Colonic mucosa (tissue), 4 donors: ENCODE measurements around the gene EXOC4. TPM values are rescaled to one million over a fixed set of nuclear protein-coding genes. Genes with fewer than 3 reads are reported as not detected.

Experiments used
- DNase-seq: peaks from one replicate; pipeline ENCODE4 v3.0.0-alpha.2; 2020
- H3K27ac ChIP-seq: fragments of 200-600 bp; one replicate; pipeline ENCODE4 v1.8.0; 2021
- H3K27me3 ChIP-seq: fragments of 200-600 bp; one replicate; pipeline ENCODE4 v1.8.0; 2021
- H3K36me3 ChIP-seq: fragments of 200-600 bp; one replicate; pipeline ENCODE4 v1.8.0; 2021
- H3K4me1 ChIP-seq: fragments of 200-600 bp; one replicate; pipeline ENCODE4 v1.8.0; 2021; ENCODE audit warnings: mild to moderate bottlenecking
- H3K4me3 ChIP-seq: fragments of 200-600 bp; one replicate; pipeline ENCODE4 v1.8.0; 2021
- H3K9ac ChIP-seq, 2 donors: one replicate each; pipeline ENCODE4 v1.7.0; 2013; ENCODE audit warnings: control low read depth in 2 of 2, low read depth in 2 of 2, low read length in 2 of 2
- H3K9me3 ChIP-seq: fragments of 200-600 bp; one replicate; pipeline ENCODE4 v1.8.0; 2021
- intact Hi-C: fragments of 100-400 bp; cut with DNase I; formaldehyde crosslinking; loops from one replicate; pipeline ENCODE4 v1.14.1; 2022
- total RNA-seq, 2 donors: library from RNA; stranded (reverse); fragmentation: NEBNext Ultra II Directional in 1 of 2; extraction: Animal tissue kit (Norgen Biotek cat#: 25700) in 1 of 2; gene quantifications; one replicate each; pipeline ENCODE4 v1.2.1, GENCODE V29; 2021
- TF ChIP-seq, protein P1 (sequence below): fragments of 200-600 bp; IDR thresholded peaks from one replicate; pipeline ENCODE4 v1.8.0; 2022; ENCODE audit warnings: antibody characterized with exemption, mild to moderate bottlenecking
- donor health status: healthy.
- donor health status: DM: no; HTN: no; CAD: no.
- donor health status: DM: no; HTN: no; CAD: no.

The EXOC4 gene
- total RNA-seq, 2 donors from 2014 or later = 61.1 to 73.3 TPM

DNA sequence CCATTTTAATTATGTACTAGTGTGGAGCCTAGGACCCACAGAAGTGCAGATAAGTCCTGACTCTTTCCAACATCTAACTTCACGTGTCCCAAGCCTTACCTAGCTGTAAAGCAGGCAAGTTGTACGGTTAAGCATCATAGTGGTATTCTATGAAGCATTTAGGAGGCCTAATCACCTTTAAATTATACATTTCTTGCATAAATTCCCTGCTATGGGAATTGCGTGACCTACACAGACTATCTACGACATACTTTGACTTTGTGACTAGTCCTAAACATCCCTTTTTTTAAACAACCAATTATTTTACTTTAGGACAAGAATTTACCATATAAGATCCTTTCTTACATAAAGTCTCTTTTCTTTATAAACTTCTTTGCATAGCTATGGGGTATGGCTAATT lies 836.6 kb downstream of the EXOC4 start:
- no peak overlapping the region for H3K27ac ChIP-seq
- H3K9me3 ChIP-seq = no peaks in the 10 kb centered on the region
- H3K4me3 ChIP-seq = no peak overlapping the region
- no peak for DNase-seq
- intact Hi-C loops = no loop called here
- TF ChIP-seq, protein P1, sequence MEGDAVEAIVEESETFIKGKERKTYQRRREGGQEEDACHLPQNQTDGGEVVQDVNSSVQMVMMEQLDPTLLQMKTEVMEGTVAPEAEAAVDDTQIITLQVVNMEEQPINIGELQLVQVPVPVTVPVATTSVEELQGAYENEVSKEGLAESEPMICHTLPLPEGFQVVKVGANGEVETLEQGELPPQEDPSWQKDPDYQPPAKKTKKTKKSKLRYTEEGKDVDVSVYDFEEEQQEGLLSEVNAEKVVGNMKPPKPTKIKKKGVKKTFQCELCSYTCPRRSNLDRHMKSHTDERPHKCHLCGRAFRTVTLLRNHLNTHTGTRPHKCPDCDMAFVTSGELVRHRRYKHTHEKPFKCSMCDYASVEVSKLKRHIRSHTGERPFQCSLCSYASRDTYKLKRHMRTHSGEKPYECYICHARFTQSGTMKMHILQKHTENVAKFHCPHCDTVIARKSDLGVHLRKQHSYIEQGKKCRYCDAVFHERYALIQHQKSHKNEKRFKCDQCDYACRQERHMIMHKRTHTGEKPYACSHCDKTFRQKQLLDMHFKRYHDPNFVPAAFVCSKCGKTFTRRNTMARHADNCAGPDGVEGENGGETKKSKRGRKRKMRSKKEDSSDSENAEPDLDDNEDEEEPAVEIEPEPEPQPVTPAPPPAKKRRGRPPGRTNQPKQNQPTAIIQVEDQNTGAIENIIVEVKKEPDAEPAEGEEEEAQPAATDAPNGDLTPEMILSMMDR = no peak
- H3K27me3 ChIP-seq = no peaks in the 10 kb centered on the region
- no peak overlapping the region for H3K9ac ChIP-seq
- H3K36me3 ChIP-seq = no peaks in the 10 kb centered on the region
- no peaks in the 10 kb centered on the region for H3K4me1 ChIP-seq

DNA sequence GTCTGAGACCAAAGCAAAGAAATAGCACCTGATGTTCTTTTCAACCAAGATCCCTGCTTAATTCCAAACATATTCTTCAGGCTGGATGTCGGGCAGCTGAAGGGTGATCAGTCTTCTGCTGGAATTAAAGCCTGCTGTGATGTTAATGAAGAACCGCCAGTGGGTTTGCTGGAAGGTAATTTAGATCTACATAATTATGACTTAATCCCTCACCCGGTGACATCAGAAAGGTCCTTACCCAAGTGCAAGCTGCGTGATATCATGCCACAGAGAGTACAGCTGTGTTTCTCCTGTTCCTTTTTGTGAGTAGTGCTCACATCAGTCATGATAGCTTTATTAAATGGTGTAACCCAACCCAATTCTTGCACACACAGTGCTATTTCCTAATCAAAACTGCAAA lies 845.2 kb downstream of the EXOC4 start:
- Histone ChIP-seq H3K9ac (no peak overlapping the region), H3K27ac (no peak overlapping the region), H3K9me3 (no peaks in the 10 kb centered on the region), H3K27me3 (no peaks in the 10 kb centered on the region), H3K36me3 (no peaks in the 10 kb centered on the region), H3K4me3 (no peak overlapping the region), H3K4me1 (no peaks in the 10 kb centered on the region)
- intact Hi-C loops = no loop called here
- no peak for DNase-seq
- TF ChIP-seq, protein P1 = no peak

DNA sequence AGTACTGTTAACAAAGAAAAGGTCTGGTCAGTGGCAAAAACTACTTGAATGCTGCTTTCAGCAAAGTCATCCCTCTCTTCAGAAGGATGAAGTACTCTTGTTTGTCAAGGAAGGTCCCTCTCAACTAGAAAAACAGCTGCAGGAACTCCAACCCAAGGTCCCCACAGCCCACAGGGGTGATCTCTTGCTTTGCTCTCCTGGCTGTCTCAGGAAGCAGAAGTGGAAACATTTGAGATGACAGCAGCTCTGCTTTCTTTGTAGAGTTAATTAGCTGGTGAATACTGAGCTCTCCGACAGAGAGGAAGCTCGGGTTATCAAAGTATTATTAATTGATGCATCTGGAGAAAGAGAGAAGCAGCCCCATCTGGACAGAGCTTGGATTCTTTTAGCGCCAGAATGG lies 848.8 kb downstream of the EXOC4 start:
- H3K9me3 ChIP-seq = no peaks in the 10 kb centered on the region
- no peak for DNase-seq
- H3K4me1 ChIP-seq = no peaks in the 10 kb centered on the region
- no peak overlapping the region for H3K27ac ChIP-seq
- TF ChIP-seq, protein P1 = no peak
- H3K4me3 ChIP-seq = no peak overlapping the region
- H3K36me3 ChIP-seq = no peaks in the 10 kb centered on the region
- no peak overlapping the region for H3K9ac ChIP-seq
- intact Hi-C loops = no loop called here
- no peaks in the 10 kb centered on the region for H3K27me3 ChIP-seq

DNA sequence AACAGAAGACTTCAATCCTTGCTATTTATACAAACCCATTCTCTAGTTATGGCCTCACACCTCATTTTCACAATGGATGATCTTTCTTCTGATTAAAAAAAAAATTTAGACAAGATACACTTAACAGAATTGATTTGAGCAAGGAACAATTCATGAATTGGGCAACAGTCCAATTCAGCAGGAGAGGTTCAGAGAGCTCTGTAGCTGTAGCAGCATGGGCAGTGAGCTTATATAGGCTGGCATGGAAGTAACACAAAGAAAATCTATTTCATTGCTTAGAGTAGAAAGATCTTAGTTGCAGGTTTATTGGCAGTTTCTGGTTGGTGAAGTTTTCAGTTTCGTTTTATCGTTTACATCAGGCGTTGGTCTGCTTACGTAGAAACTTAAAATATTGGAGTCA lies 851.3 kb downstream of the EXOC4 start:
- Histone ChIP-seq H3K27me3 (no peaks in the 10 kb centered on the region), H3K27ac (no peak overlapping the region), H3K4me3 (no peak overlapping the region), H3K36me3 (no peaks in the 10 kb centered on the region), H3K4me1 (no peaks in the 10 kb centered on the region), H3K9me3 (no peaks in the 10 kb centered on the region), H3K9ac (no peak overlapping the region)
- intact Hi-C loops = no loop called here
- TF ChIP-seq, protein P1 = no peak
- no peak for DNase-seq

DNA sequence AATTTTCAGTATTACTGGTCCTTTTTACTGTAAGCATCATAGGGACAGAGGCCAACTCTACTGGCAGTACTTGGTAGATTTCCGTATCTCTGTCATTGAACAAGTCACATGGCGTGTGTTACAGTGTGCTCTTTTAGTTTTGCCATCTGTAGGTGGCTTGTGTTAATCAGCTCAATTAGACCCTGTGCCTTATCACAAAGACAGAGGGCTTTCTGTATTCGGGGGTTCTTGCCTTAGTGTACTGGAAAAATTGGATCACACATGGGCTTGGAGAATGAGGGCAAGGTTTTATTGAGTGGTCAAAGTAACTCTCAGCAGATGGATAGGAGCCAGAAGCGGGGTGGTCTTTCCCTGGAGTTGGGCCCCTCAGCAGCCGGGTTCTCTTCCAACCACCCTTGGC lies 853.0 kb downstream of the EXOC4 start:
- no peak for DNase-seq
- no peaks in the 10 kb centered on the region for H3K36me3 ChIP-seq
- H3K27ac ChIP-seq = no peak overlapping the region
- H3K9ac ChIP-seq = no peak overlapping the region
- TF ChIP-seq, protein P1 = no peak
- H3K4me3 ChIP-seq = no peak overlapping the region
- no peaks in the 10 kb centered on the region for H3K27me3 ChIP-seq
- H3K9me3 ChIP-seq = no peaks in the 10 kb centered on the region
- intact Hi-C loops = no loop called here
- no peaks in the 10 kb centered on the region for H3K4me1 ChIP-seq

DNA sequence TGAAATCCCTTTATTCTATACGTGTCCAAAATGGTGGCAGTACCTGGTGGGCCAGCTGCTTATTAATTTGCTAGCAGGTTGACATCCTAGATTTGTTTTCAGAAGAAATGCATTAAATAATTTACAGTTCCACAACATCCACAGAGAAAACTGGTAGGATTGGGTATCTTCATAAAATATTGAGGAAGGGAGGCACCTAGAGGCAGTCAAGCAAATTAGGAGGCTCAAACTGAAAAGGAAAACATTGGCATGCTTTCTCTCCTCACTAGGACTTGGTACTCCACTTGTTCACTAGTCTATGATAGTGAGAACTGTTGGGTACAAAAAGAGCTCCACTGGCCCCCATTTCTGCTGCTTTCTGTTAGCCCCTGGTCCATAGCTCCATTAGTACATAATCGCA lies 855.9 kb downstream of the EXOC4 start:
- TF ChIP-seq, protein P1 = no peak
- no peaks in the 10 kb centered on the region for H3K36me3 ChIP-seq
- no peak overlapping the region for H3K4me3 ChIP-seq
- intact Hi-C loops = no loop called here
- no peak for DNase-seq
- H3K4me1 ChIP-seq = no peaks in the 10 kb centered on the region
- no peaks in the 10 kb centered on the region for H3K9me3 ChIP-seq
- no peak overlapping the region for H3K27ac ChIP-seq
- H3K9ac ChIP-seq = no peak overlapping the region
- H3K27me3 ChIP-seq = no peaks in the 10 kb centered on the region
